ENCODE measurements around the gene NME7. TPM values are rescaled to one million over a fixed set of nuclear protein-coding genes. Genes with fewer than 3 reads are reported as not detected.

The NME7 gene
- total RNA-seq, 4 donors from 2014 or later = 14.1 to 42.6 (median 25.0) TPM

DNA sequence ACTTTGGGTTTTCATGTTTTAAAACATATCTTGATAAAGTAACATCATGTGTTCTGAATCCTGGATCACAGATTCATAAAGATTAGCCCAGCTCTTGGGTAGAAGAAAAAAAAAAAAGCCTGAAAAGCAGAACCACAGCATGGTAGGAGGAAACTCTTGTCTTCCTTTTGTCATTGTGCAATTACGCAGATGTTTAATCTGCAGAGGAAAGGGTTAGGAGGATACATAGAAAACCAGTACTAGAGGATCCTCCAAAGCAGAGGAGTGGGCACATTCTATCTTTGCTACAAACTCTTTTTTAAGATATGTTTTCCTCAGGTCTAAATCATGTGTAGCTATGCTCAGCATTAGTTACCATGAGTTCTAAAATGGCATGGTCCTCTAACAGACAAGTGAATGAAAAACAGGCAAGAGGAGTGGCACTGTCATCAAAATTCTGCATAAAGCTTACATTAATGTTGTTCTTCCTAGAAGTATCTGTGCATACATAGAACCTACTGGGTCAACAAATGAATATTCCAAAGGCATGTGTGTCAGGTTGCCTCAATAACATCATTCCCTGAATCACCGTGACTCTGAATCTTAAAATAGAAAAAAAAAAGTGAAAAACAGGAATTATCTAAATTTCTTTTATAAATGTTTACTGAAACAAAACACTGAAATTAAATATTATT, 107.0 kb downstream of the NME7 start:
- H3K36me3 ChIP-seq = no peaks in the 10 kb centered on the region
- no peaks in the 10 kb centered on the region for H3K4me1 ChIP-seq
- peaks cover 0 to 3% of the 10 kb centered on the region in 2 donors for H3K9me3 ChIP-seq
- H3K27me3 ChIP-seq = no peaks in the 10 kb centered on the region
- H3K4me3 ChIP-seq = no peak overlapping the region
- no peak overlapping the region for H3K27ac ChIP-seq
- DNase-seq = no peak
- TF ChIP-seq POLR2A (IDR thresholded peaks at IDR 0.05) = no peak
- TF ChIP-seq, protein P1, sequence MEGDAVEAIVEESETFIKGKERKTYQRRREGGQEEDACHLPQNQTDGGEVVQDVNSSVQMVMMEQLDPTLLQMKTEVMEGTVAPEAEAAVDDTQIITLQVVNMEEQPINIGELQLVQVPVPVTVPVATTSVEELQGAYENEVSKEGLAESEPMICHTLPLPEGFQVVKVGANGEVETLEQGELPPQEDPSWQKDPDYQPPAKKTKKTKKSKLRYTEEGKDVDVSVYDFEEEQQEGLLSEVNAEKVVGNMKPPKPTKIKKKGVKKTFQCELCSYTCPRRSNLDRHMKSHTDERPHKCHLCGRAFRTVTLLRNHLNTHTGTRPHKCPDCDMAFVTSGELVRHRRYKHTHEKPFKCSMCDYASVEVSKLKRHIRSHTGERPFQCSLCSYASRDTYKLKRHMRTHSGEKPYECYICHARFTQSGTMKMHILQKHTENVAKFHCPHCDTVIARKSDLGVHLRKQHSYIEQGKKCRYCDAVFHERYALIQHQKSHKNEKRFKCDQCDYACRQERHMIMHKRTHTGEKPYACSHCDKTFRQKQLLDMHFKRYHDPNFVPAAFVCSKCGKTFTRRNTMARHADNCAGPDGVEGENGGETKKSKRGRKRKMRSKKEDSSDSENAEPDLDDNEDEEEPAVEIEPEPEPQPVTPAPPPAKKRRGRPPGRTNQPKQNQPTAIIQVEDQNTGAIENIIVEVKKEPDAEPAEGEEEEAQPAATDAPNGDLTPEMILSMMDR (IDR thresholded peaks at IDR 0.05) = no peak
- intact Hi-C loops (cut with DNase I; ENCODE audit: low total_unique reads) = no loop called here

DNA sequence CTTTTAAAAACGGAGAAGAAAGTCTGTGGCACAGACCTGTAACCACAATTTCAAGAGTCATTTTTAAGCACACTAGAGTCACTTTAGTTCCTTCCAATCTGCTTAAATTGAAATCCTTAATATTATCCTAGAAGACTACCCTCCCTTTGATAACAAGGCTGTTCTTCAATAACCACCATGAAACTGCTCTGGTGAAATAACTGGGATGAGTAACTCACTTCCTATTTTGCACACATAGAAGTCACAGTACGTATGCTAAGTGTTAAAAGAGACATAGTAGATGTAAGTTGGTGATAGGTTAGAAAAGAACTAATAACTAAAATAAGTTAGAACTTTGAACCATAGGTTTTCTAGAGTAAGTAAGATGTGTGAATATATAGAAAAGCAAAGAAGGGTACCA, 107.8 kb downstream of the NME7 start:
- Histone ChIP-seq H3K4me3 (no peak overlapping the region), H3K27ac (no peak overlapping the region), H3K4me1 (no peaks in the 10 kb centered on the region), H3K27me3 (no peaks in the 10 kb centered on the region), H3K9me3 (no peaks in the 10 kb centered on the region), H3K36me3 (no peaks in the 10 kb centered on the region)
- DNase-seq = no peak
- no peak for TF ChIP-seq POLR2A (IDR thresholded peaks at IDR 0.05)
- TF ChIP-seq, protein P1 (IDR thresholded peaks at IDR 0.05) = no peak
- intact Hi-C loops (cut with DNase I; ENCODE audit: low total_unique reads) = no loop called here

DNA sequence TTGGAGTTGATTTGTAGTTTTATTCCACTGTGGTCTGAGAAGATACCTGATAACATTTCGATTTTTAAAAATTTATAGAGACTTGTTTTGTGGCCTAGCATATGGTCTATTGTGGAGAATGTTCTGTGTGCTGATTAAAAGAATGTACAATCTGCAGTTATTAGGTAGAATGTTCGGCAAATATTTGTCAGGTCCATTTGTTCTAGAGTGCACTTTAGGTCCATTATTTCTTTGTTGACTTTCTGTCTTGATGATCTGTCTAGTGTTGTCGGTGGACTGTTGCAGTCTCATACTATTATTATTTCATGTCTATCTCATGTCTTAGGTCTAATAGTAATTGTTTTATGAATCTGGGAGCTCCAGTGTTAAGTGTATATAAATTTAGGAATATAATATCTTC, 116.8 kb downstream of the NME7 start:
- H3K27me3 ChIP-seq = no peaks in the 10 kb centered on the region
- no peaks in the 10 kb centered on the region for H3K36me3 ChIP-seq
- no peak overlapping the region for H3K27ac ChIP-seq
- H3K4me1 ChIP-seq = no peaks in the 10 kb centered on the region
- intact Hi-C loops (cut with DNase I; ENCODE audit: low total_unique reads) = no loop called here
- no peaks in the 10 kb centered on the region for H3K9me3 ChIP-seq
- TF ChIP-seq, protein P1 (IDR thresholded peaks at IDR 0.05) = no peak
- no peak for TF ChIP-seq POLR2A (IDR thresholded peaks at IDR 0.05)
- DNase-seq = no peak
- no peak overlapping the region for H3K4me3 ChIP-seq

DNA sequence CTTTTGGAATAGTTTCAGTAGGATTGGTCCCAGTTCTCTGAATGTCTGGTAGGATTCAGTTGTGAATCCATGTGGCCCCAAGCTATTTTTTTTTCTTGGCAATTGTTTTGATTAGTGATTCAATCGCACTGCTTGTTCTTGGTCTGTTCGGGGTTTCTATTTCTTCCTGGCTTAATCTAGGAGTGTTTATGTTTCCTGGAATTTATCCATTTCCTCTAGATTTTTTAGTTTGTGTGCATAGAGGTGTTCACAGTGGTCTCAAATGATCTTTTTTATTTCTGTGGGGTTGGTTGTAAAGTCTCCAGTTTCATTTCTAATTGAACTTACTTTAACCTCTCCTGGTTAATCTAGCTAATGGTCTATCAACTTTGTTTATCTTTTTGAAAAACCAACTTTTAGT, 117.6 kb downstream of the NME7 start:
- intact Hi-C loops (cut with DNase I; ENCODE audit: low total_unique reads) = no loop called here
- no peaks in the 10 kb centered on the region for H3K36me3 ChIP-seq
- H3K4me1 ChIP-seq = no peaks in the 10 kb centered on the region
- DNase-seq = no peak
- H3K27me3 ChIP-seq = no peaks in the 10 kb centered on the region
- no peak overlapping the region for H3K27ac ChIP-seq
- no peak overlapping the region for H3K4me3 ChIP-seq
- no peak for TF ChIP-seq POLR2A (IDR thresholded peaks at IDR 0.05)
- TF ChIP-seq, protein P1 (IDR thresholded peaks at IDR 0.05) = no peak
- H3K9me3 ChIP-seq = no peaks in the 10 kb centered on the region

DNA sequence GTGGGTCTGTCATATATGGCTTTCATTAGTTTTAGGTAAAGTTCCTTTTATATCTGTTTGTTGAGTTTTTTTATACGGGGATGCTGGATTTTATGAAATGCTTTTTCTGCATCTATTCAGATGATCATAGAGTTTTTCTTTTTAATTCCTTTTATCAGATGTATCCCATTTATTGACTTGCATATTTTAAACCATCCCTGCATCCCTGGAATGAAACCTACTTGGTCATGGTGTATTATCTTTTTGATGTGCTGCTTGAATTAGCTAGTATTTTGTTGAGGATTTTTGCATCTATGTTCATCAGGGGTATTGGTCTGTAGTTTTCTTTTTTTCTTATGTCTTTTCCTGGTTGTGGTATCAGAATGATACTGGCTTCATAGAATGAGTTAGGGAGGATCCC, 118.0 kb downstream of the NME7 start:
- H3K27ac ChIP-seq = no peak overlapping the region
- intact Hi-C loops (cut with DNase I; ENCODE audit: low total_unique reads) = no loop called here
- H3K4me3 ChIP-seq = no peak overlapping the region
- H3K9me3 ChIP-seq = no peaks in the 10 kb centered on the region
- TF ChIP-seq, protein P1 (IDR thresholded peaks at IDR 0.05) = no peak
- TF ChIP-seq POLR2A (IDR thresholded peaks at IDR 0.05) = no peak
- H3K4me1 ChIP-seq = no peaks in the 10 kb centered on the region
- H3K36me3 ChIP-seq = no peaks in the 10 kb centered on the region
- H3K27me3 ChIP-seq = no peaks in the 10 kb centered on the region
- no peak for DNase-seq
